H1 (cell line): ENCODE measurements around the gene MEGF11. TPM values are rescaled to one million over a fixed set of nuclear protein-coding genes. Genes with fewer than 3 reads are reported as not detected.

Source experiments
- CTCF ChIA-PET: fragments of 300-600 bp; sonication (Branson Sonifier 250); formaldehyde crosslinking; loops from one replicate; lab custom pipeline; 2021; ENCODE audit not compliant: partially characterized antibody; lab: Charles Lee
- POLR2A ChIA-PET: fragments of 300-600 bp; sonication (Branson Sonifier 250); formaldehyde crosslinking; loops from one replicate; lab custom pipeline; 2021; ENCODE audit warnings: inconsistent platforms; ENCODE audit not compliant: partially characterized antibody; lab: Charles Lee
- DNase-seq, 2 experiments: peaks; one replicate each; pipeline versions ENCODE4 v3.0.0 to v3.0.0-alpha.2; 2010 to 2022; ENCODE audit warnings: low spot score in 2 of 2, low read depth in 1 of 2, mixed read lengths in 1 of 2
- FAIRE-seq: peaks from 2 replicates; lab custom pipeline; 2011; peaks lifted over from hg19 to GRCh38; lab: Jason Lieb, UNC
- H2AFZ ChIP-seq: 2 replicates; pipeline ENCODE4 v1.8.1; 2012; ENCODE audit warnings: low read length, inconsistent platforms
- H2AK5ac ChIP-seq: 2 replicates; pipeline ENCODE4 v1.6.1; 2013; ENCODE audit warnings: low read depth, low read length
- H2BK120ac ChIP-seq: replicated peaks from 2 replicates; pipeline ENCODE3; 2013; ENCODE audit warnings: low read depth, low read length, inconsistent platforms
- H2BK12ac ChIP-seq: 2 replicates; pipeline ENCODE4 v1.6.1; 2013; ENCODE audit warnings: low read depth, low read length
- H2BK15ac ChIP-seq: 2 replicates; pipeline ENCODE4 v1.6.1; 2013; ENCODE audit warnings: low read length
- H2BK20ac ChIP-seq: 2 replicates; pipeline ENCODE4 v1.6.1; 2013; ENCODE audit warnings: low read length
- H2BK5ac ChIP-seq: 2 replicates; pipeline ENCODE4 v1.6.1; 2013; ENCODE audit warnings: low read depth, low read length
- H3K14ac ChIP-seq: 2 replicates; pipeline ENCODE4 v1.6.1; 2013; ENCODE audit warnings: inconsistent platforms; ENCODE audit not compliant: insufficient read length
- H3K18ac ChIP-seq: 2 replicates; pipeline ENCODE4 v1.6.1; 2013; ENCODE audit warnings: low read length; ENCODE audit errors: extremely low read depth
- H3K23ac ChIP-seq: 2 replicates; pipeline ENCODE4 v1.6.1; 2013; ENCODE audit warnings: inconsistent platforms; ENCODE audit not compliant: insufficient read length
- H3K23me2 ChIP-seq: 2 replicates; pipeline ENCODE4 v1.6.1; 2013; ENCODE audit warnings: low read depth, low read length
- H3K27ac ChIP-seq: 2 replicates; pipeline ENCODE4 v1.6.1; 2011; ENCODE audit warnings: low read depth, low read length, inconsistent platforms
- H3K27me3 ChIP-seq, 4 experiments: replicated peaks in 1 of 4; 1 replicate in 1 of 4; 2 replicates in 3 of 4; pipeline versions ENCODE4 v1.6.1 to v1.8.1; 2011 to 2013; ENCODE audit warnings: low read length in 3 of 4, mild to moderate bottlenecking in 3 of 4, inconsistent platforms in 2 of 4, mixed read lengths in 2 of 4, moderate library complexity in 1 of 4; ENCODE audit not compliant: control insufficient read depth in 3 of 4, insufficient read depth in 3 of 4; ENCODE audit errors: extremely low read depth in 1 of 4
- H3K36me3 ChIP-seq, 4 experiments: 2 replicates each; pipeline versions ENCODE4 v1.6.1 to v1.8.1; 2011 to 2013; ENCODE audit warnings: mild to moderate bottlenecking in 4 of 4, low read length in 3 of 4, moderate library complexity in 2 of 4, control low read depth in 1 of 4, inconsistent platforms in 1 of 4; ENCODE audit not compliant: insufficient read depth in 4 of 4, control insufficient read depth in 2 of 4
- H3K4ac ChIP-seq: replicated peaks from 2 replicates; pipeline ENCODE3; 2013; ENCODE audit warnings: low read length, low read depth, mixed read lengths, inconsistent platforms; ENCODE audit not compliant: insufficient read length
- H3K4me1 ChIP-seq, 4 experiments: replicated peaks in 1 of 4; 1 replicate in 1 of 4; 2 replicates in 3 of 4; pipeline versions ENCODE4 v1.6.1 to v1.8.1; 2011 to 2013; ENCODE audit warnings: low read length in 3 of 4, inconsistent platforms in 2 of 4, mixed read lengths in 1 of 4; ENCODE audit not compliant: insufficient read depth in 4 of 4, control insufficient read depth in 3 of 4
- H3K4me2 ChIP-seq, 2 experiments: 2 replicates each; pipeline versions ENCODE4 v1.6.1 to v1.8.1; 2011 to 2013; ENCODE audit warnings: low read depth in 2 of 2, low read length in 2 of 2, control low read depth in 1 of 2, inconsistent platforms in 1 of 2, mild to moderate bottlenecking in 1 of 2; ENCODE audit not compliant: insufficient read depth in 1 of 2
- H3K4me3 ChIP-seq, 4 experiments: fragments of 200-600, 300-600 bp in 1 of 4; sonication (generic), shearing (Covaris generic), sonication (Bioruptor Twin) in 1 of 4; 2 replicates each; pipeline versions ENCODE4 v1.5.1 to v1.8.1; 2011 to 2016; ENCODE audit warnings: low read length in 4 of 4, low read depth in 3 of 4, control low read depth in 2 of 4, inconsistent platforms in 2 of 4, mild to moderate bottlenecking in 2 of 4, mixed read lengths in 1 of 4, moderate library complexity in 1 of 4; ENCODE audit not compliant: insufficient read depth in 2 of 4; ENCODE audit errors: extremely low read depth in 1 of 4
- H3K56ac ChIP-seq: replicated peaks from 2 replicates; pipeline ENCODE3; 2013; ENCODE audit warnings: low read depth, mild to moderate bottlenecking, mixed read lengths, low read length, inconsistent platforms; ENCODE audit not compliant: insufficient read length
- H3K79me1 ChIP-seq: 2 replicates; pipeline ENCODE4 v1.6.1; 2013; ENCODE audit warnings: low read depth, low read length, control low read depth
- H3K79me2 ChIP-seq, 2 experiments: 2 replicates each; pipeline versions ENCODE4 v1.6.1 to v1.8.1; 2012 to 2013; ENCODE audit warnings: low read length in 2 of 2, mild to moderate bottlenecking in 2 of 2, inconsistent platforms in 1 of 2; ENCODE audit not compliant: insufficient read depth in 2 of 2, control insufficient read depth in 1 of 2
- H3K9ac ChIP-seq, 4 experiments: replicated peaks in 1 of 4; 1 replicate in 1 of 4; 2 replicates in 3 of 4; pipeline versions ENCODE4 v1.6.1 to v1.8.1; 2011 to 2013; ENCODE audit warnings: low read depth in 3 of 4, low read length in 3 of 4, control low read depth in 2 of 4, mild to moderate bottlenecking in 2 of 4, moderate library complexity in 2 of 4, inconsistent platforms in 1 of 4; ENCODE audit errors: extremely low read depth in 1 of 4
- H3K9me3 ChIP-seq, 2 experiments: 2 replicates each; pipeline versions ENCODE4 v1.6.1 to v1.8.1; 2012 to 2013; ENCODE audit warnings: mild to moderate bottlenecking in 2 of 2, moderate library complexity in 2 of 2, control low read depth in 1 of 2, inconsistent platforms in 1 of 2, low read depth in 1 of 2, low read length in 1 of 2, mixed read lengths in 1 of 2; ENCODE audit not compliant: insufficient read depth in 2 of 2
- H4K20me1 ChIP-seq, 2 experiments: replicated peaks in 1 of 2; 2 replicates each; pipeline versions ENCODE3 to v1.8.1; 2011 to 2013; ENCODE audit warnings: inconsistent platforms in 2 of 2, low read length in 2 of 2, mild to moderate bottlenecking in 1 of 2; ENCODE audit not compliant: insufficient read depth in 2 of 2, control insufficient read depth in 1 of 2
- H4K5ac ChIP-seq: 2 replicates; pipeline ENCODE4 v1.6.1; 2013; ENCODE audit warnings: low read length, low read depth, mixed read lengths, inconsistent platforms; ENCODE audit not compliant: insufficient read length
- H4K8ac ChIP-seq: 2 replicates; pipeline ENCODE4 v1.8.0; 2013; ENCODE audit warnings: mild to moderate bottlenecking, moderate library complexity, low read length, inconsistent platforms; ENCODE audit not compliant: insufficient read depth; ENCODE audit errors: extremely low read depth
- H4K91ac ChIP-seq: replicated peaks from 2 replicates; pipeline ENCODE3; 2013; ENCODE audit warnings: low read length, mixed read lengths, inconsistent platforms; ENCODE audit not compliant: insufficient read length
- ASH2L ChIP-seq: fragments of 200-600, 300-600 bp; sonication (generic); IDR thresholded peaks from one replicate; pipeline ENCODE4 v1.7.1; 2017; ENCODE audit warnings: low read length
- CBX8 ChIP-seq: fragments of 300-800, 300-1000 bp; sonication (generic); IDR thresholded peaks from 2 replicates; pipeline ENCODE4 v1.7.1; 2016; ENCODE audit warnings: low read depth, low read length, borderline replicate concordance
- CREB1 ChIP-seq: IDR thresholded peaks from 2 replicates; pipeline ENCODE4 v1.6.1; 2012; ENCODE audit warnings: inconsistent platforms
- CTBP2 ChIP-seq: IDR thresholded peaks from 2 replicates; pipeline ENCODE4 v1.7.0; 2011; ENCODE audit warnings: borderline replicate concordance, mild to moderate bottlenecking, moderate library complexity, mixed read lengths, low read length; ENCODE audit not compliant: insufficient read depth, insufficient read length
- EP300 ChIP-seq, 2 experiments: IDR thresholded peaks; 1 replicate in 1 of 2; 2 replicates in 1 of 2; pipeline ENCODE4 v1.6.1; 2011 to 2012; ENCODE audit warnings: low read depth in 2 of 2, low read length in 2 of 2, mild to moderate bottlenecking in 2 of 2, borderline replicate concordance in 1 of 2, inconsistent platforms in 1 of 2, moderate library complexity in 1 of 2
- HDAC6 ChIP-seq: IDR thresholded peaks from one replicate; pipeline ENCODE4 v1.7.1; 2012; ENCODE audit warnings: low read depth, mild to moderate bottlenecking, inconsistent platforms, low read length, moderate library complexity
- KDM1A ChIP-seq: fragments of 200-600, 300-600 bp; sonication (generic); IDR thresholded peaks from 2 replicates; pipeline ENCODE4 v1.7.1; 2016; ENCODE audit warnings: mild to moderate bottlenecking, low read length, borderline replicate concordance
- KDM5A ChIP-seq: fragments of 200-600 bp; IDR thresholded peaks from 2 replicates; pipeline ENCODE4 v1.7.1; 2012; ENCODE audit warnings: mild to moderate bottlenecking, low read length, inconsistent platforms, mixed read lengths
- NRF1 ChIP-seq: IDR thresholded peaks from 2 replicates; pipeline ENCODE4 v1.6.1; 2011; ENCODE audit warnings: mild to moderate bottlenecking, low read depth, low read length, improper control_type of control experiment
- RAD21 ChIP-seq, 2 experiments: IDR thresholded peaks in 1 of 2; conservative IDR thresholded peaks in 1 of 2; 2 replicates each; pipeline ENCODE4 v1.6.1; 2011; ENCODE audit warnings: low read depth in 2 of 2, low read length in 2 of 2, improper control_type of control experiment in 1 of 2, inconsistent platforms in 1 of 2, mild to moderate bottlenecking in 1 of 2, moderate library complexity in 1 of 2
- RFX5 ChIP-seq: IDR thresholded peaks from 2 replicates; pipeline ENCODE4 v1.6.1; 2011; ENCODE audit warnings: low read depth, low read length, improper control_type of control experiment, borderline replicate concordance
- SAP30 ChIP-seq: fragments of 300-600 bp; sonication (generic); IDR thresholded peaks from 2 replicates; pipeline ENCODE4 v1.7.1; 2012; ENCODE audit warnings: low read length, moderate library complexity, mild to moderate bottlenecking, inconsistent platforms; ENCODE audit not compliant: insufficient read depth, insufficient replicate concordance
- SP2 ChIP-seq: IDR thresholded peaks from 2 replicates; pipeline ENCODE4 v1.6.1; 2012; ENCODE audit warnings: mild to moderate bottlenecking, low read length, inconsistent platforms
- WGBS, 2 experiments: shearing (Covaris generic) in 1 of 2; methylation state at CpG; one replicate each; pipeline versions ENCODE4 v1.1.6 to v1.1.7; 2013 to 2015; ENCODE audit warnings: low lambda C conversion rate in 2 of 2, mixed read lengths in 2 of 2, inconsistent platforms in 1 of 2, low coverage in 1 of 2, missing lambda C conversion rate in 1 of 2; ENCODE audit not compliant: insufficient replicate concordance in 2 of 2, insufficient coverage in 1 of 2, insufficient read length in 1 of 2; ENCODE audit errors: extremely low coverage in 1 of 2, missing lambda C conversion rate in 1 of 2; 5-methylcytosine and 5-hydroxymethylcytosine counted together
- polyA plus RNA-seq, 7 experiments: library from polyadenylated mRNA; depleted of rRNA in 3 of 7; stranded (reverse) in 5 of 7; unstranded in 2 of 7; fragments of >200 nt in 5 of 7; fragments of 200-250 nt in 2 of 7; gene quantifications; 1 replicate in 5 of 7; 2 replicates in 1 of 7; 4 replicates in 1 of 7; pipeline versions ENCODE4 v1.2.1 to v1.2.3, GENCODE V29; 2011 to 2013; ENCODE audit warnings: missing spikeins in 2 of 7, mixed read lengths in 2 of 7
- total RNA-seq: library from RNA; stranded (reverse); fragmentation: NEBNext Ultra II Directional; extraction: Animal tissue kit (Norgen Biotek cat#: 25700); gene quantifications from 2 replicates; pipeline ENCODE4 v1.2.1, GENCODE V29; 2021

Gene MEGF11
- total and polyA plus RNA-seq, 2 of the 8 experiments (the other 6 are each of a cell fraction or from before 2014, with no cell fraction given) = 4.4 to 4.8 TPM

- H3K56ac ChIP-seq = no peak overlapping the region
- H3K23ac ChIP-seq = no peak overlapping the region
- POLR2A ChIA-PET = interaction anchor here (1.6 kb wide), 1 partner anchor 12 kb away, joined by 3 read pairs; no protein-coding TSS in a partner anchor
- no peaks in the 10 kb centered on the region for H4K20me1 ChIP-seq
- no peak overlapping the region for H3K4me3 ChIP-seq
- no peak overlapping the region for H3K9ac ChIP-seq
- H3K36me3 ChIP-seq = no peaks in the 10 kb centered on the region
- H2AFZ ChIP-seq = no peak overlapping the region
- WGBS, 2 experiments = 85% methylated on average over 4 of the region's 4 CpGs; no CpG with 5 or more reads in 1 of the 2 experiments
- no peaks in the 10 kb centered on the region for H3K9me3 ChIP-seq
- H3K23me2 ChIP-seq = no peaks in the 10 kb centered on the region
- no peak overlapping the region for H3K27ac ChIP-seq
- no peaks in the 10 kb centered on the region for H3K27me3 ChIP-seq
- H2BK120ac ChIP-seq = no peak overlapping the region
- no peak overlapping the region for H3K4me2 ChIP-seq
- no peak overlapping the region for H4K8ac ChIP-seq
- H3K14ac ChIP-seq = no peak overlapping the region
- no peak for FAIRE-seq
- CTCF ChIA-PET = interaction anchor here (1.2 kb wide), 1 partner anchor 37 kb away, joined by 3 read pairs; no protein-coding TSS in a partner anchor
- no peak for DNase-seq
- H2BK5ac ChIP-seq = no peak overlapping the region
- no peaks in the 10 kb centered on the region for H3K79me1 ChIP-seq
- H3K18ac ChIP-seq = no peak overlapping the region
- H2AK5ac ChIP-seq = no peak overlapping the region
- no peak overlapping the region for H2BK15ac ChIP-seq
- H4K91ac ChIP-seq = no peak overlapping the region
- H2BK12ac ChIP-seq = no peak overlapping the region
- no peak overlapping the region for H4K5ac ChIP-seq
- peaks cover 0 to 14% (median 6%) of the 10 kb centered on the region in 4 experiments; a peak in 5 of 7 replicates for H3K4me1 ChIP-seq
- no peak overlapping the region for H2BK20ac ChIP-seq
- H3K79me2 ChIP-seq = no peaks in the 10 kb centered on the region
- H3K4ac ChIP-seq = no peak overlapping the region
- TF ChIP-seq KDM5A = no peak
- TF ChIP-seq ASH2L = no peak
- TF ChIP-seq NRF1 = no peak
- no peak for TF ChIP-seq RFX5
- TF ChIP-seq SP2 = no peak
- TF ChIP-seq HDAC6 = no peak
- no peak for TF ChIP-seq CTBP2
- TF ChIP-seq CREB1 = no peak
- TF ChIP-seq KDM1A = no peak
- no peak for TF ChIP-seq RAD21 (IDR thresholded peaks at IDR 0.05 in 1 of 2, conservative IDR thresholded peaks at IDR 0.05 in 1 of 2; ENCODE audit: low read depth in 2 of 2, low read length in 2 of 2)
- TF ChIP-seq EP300 (IDR thresholded peaks at IDR 0.05; ENCODE audit: borderline replicate concordance in 1 of 2, low read depth in 2 of 2, low read length in 2 of 2) = no peak
- no peak for TF ChIP-seq SAP30
- no peak for TF ChIP-seq CBX8
Observed at GRCh38 chr15:66117841-66118240, 135.7 kb downstream of the MEGF11 start.
